ENCODE data around the gene TAF7L. TPM values are rescaled to one million over a fixed set of nuclear protein-coding genes. Genes with fewer than 3 reads are reported as not detected.
"Not testable (repeated sequence)": the region's sequence is repeated elsewhere in the genome, so short reads cannot be mapped to it uniquely, and the experiment has no call there.

Gene TAF7L
- total and polyA plus RNA-seq, 2 experiments from 2014 or later: 0.43 to 0.53 TPM

DNA sequence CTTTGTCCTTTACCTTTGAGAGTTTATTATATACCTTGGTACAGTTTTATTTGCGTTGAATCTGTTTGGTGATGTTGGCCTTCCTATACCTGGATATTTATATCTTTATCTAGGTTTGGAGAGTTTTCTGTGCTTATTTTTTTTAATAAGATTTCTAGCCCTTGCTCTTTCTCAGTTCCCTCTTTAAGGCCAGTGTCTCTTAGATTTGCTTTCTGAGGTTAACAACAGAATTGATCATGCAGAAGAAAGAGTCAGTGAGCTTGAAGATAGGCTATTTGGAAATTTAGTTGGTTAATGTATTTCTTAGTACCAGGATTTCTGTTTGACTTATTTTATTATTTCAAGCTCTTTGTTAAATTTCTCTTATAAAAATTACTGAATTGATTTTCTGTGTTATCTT is 12.7 kb upstream of the TAF7L start:
- in situ Hi-C loops (cut with MboI): no loop called here
- Histone ChIP-seq H2AFZ (no peak overlapping the region), H3K4me1 (ENCODE audit: insufficient read depth) (no peaks in the 10 kb centered on the region), H3K36me3 (ENCODE audit: low read depth) (no peaks in the 10 kb centered on the region), H3K9ac (no peak overlapping the region), H3K4me3 (no peak overlapping the region), H3K4me2 (ENCODE audit: unreplicated experiment) (no peak overlapping the region), H3K27me3 (replicated peaks; ENCODE audit: insufficient read depth) (no peaks in the 10 kb centered on the region), H3F3A (ENCODE audit: insufficient read depth) (no peaks in the 10 kb centered on the region), H3K9me2 (ENCODE audit: insufficient read depth) (no peaks in the 10 kb centered on the region), H3K9me3 (ENCODE audit: low read depth) (no peaks in the 10 kb centered on the region), H3K79me2 (ENCODE audit: insufficient read depth) (no peaks in the 10 kb centered on the region), H4K20me1 (ENCODE audit: insufficient read depth) (no peaks in the 10 kb centered on the region), H3K27ac (no peak overlapping the region)
- DNase-seq: no peak
- WGBS, 2 experiments (ENCODE audit: low coverage in 1 of 2, low lambda C conversion rate in 2 of 2, missing lambda C conversion rate in 2 of 2): 79 to 95% methylated on average over 1 of the region's 1 CpG
- TF ChIP-seq EZH2phosphoT487 (IDR thresholded peaks at IDR 0.05; ENCODE audit: insufficient read depth, low read depth) (no peak), EZH2 (IDR thresholded peaks at IDR 0.05; ENCODE audit: insufficient read depth, poor library complexity, severe bottlenecking) (no peak)

DNA sequence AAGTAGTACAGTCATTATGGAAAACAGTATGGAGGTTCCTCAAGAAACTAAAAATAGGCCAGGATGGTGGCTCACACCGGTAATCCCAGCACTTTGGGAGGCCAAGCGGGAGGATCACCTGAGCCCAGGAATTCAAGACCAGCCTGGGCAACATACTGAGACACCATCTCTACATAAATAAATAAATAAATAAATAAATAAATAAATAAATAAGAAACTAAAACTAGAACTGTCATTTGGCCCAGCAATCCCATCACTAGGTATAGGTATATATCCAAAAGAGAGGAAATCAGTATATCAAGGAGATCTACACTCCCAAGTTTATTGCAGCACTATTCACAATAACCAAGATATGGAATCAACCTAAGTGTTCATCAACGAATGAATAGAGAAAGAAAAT is 4.5 kb upstream of the TAF7L start:
- H3K9ac ChIP-seq; H4K20me1 ChIP-seq (ENCODE audit: insufficient read depth); H3K4me2 ChIP-seq (ENCODE audit: unreplicated experiment); H3K9me3 ChIP-seq (ENCODE audit: low read depth); H3K27me3 ChIP-seq (replicated peaks; ENCODE audit: insufficient read depth); H3K36me3 ChIP-seq (ENCODE audit: low read depth); H3K4me1 ChIP-seq (ENCODE audit: insufficient read depth); H3K9me2 ChIP-seq (ENCODE audit: insufficient read depth); H3K4me3 ChIP-seq; H2AFZ ChIP-seq; H3K27ac ChIP-seq; H3F3A ChIP-seq (ENCODE audit: insufficient read depth); H3K79me2 ChIP-seq (ENCODE audit: insufficient read depth); DNase-seq; in situ Hi-C loops (cut with MboI): not testable (repeated sequence)
- WGBS, 2 experiments (ENCODE audit: low coverage in 1 of 2, low lambda C conversion rate in 2 of 2, missing lambda C conversion rate in 2 of 2): 83 to 85% methylated on average over 3 of the region's 3 CpGs

DNA sequence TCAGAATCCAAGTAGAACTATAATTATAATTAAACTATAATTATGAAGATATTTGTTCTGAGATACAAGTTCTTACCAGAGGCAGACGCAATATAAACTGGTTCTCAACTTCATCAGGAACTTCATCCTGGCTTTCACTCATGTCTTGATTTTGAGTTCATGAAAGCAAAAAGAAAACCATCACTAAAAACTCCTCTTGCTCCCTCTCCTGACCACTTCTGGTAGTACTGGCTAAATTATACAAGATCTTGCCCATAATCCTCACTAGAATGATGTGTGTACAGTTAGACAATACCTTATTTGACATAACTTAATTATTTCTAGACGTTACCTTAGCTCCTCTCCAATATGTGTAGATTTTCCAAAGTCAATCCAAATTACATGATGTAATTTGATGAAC is 3.7 kb downstream of the TAF7L start:
- in situ Hi-C loops (cut with MboI): no loop called here
- Histone ChIP-seq H3K79me2 (ENCODE audit: insufficient read depth) (no peaks in the 10 kb centered on the region), H4K20me1 (ENCODE audit: insufficient read depth) (no peaks in the 10 kb centered on the region), H2AFZ (no peak overlapping the region), H3K4me2 (ENCODE audit: unreplicated experiment) (no peak overlapping the region), H3F3A (ENCODE audit: insufficient read depth) (no peaks in the 10 kb centered on the region), H3K27me3 (replicated peaks; ENCODE audit: insufficient read depth) (no peaks in the 10 kb centered on the region), H3K9me2 (ENCODE audit: insufficient read depth) (no peaks in the 10 kb centered on the region), H3K27ac (no peak overlapping the region), H3K4me3 (no peak overlapping the region), H3K36me3 (ENCODE audit: low read depth) (no peaks in the 10 kb centered on the region), H3K9ac (no peak overlapping the region), H3K4me1 (ENCODE audit: insufficient read depth) (no peaks in the 10 kb centered on the region), H3K9me3 (ENCODE audit: low read depth) (no peaks in the 10 kb centered on the region)
- TF ChIP-seq EZH2phosphoT487 (IDR thresholded peaks at IDR 0.05; ENCODE audit: insufficient read depth, low read depth) (no peak), EZH2 (IDR thresholded peaks at IDR 0.05; ENCODE audit: insufficient read depth, poor library complexity, severe bottlenecking) (no peak)
- DNase-seq: peak; percentile 49
- 0 to 3% methylated on average over 2 of the region's 2 CpGs for WGBS, 2 experiments (ENCODE audit: low coverage in 1 of 2, low lambda C conversion rate in 2 of 2, missing lambda C conversion rate in 2 of 2)

DNA sequence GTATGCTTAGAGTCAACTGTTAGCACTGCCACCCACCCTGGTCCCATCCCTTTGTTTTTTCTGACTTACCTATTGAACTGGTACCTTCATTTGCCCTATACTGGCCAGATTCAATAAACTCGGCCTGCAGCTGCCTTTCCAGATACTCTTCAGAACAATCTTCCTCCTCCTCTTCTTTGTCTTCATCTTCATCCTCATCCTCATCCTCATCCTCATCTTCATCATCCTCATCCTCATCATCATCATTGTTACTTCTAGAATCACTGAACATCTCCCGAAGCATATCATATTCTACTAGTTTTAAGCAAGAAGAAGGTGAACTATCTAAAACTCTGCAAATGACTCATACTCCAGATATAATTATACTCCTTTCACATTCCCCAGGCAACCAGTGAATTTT is 14.9 kb downstream of the TAF7L start:
- DNase-seq: no peak
- TF ChIP-seq EZH2phosphoT487 (IDR thresholded peaks at IDR 0.05; ENCODE audit: insufficient read depth, low read depth) (no peak), EZH2 (IDR thresholded peaks at IDR 0.05; ENCODE audit: insufficient read depth, poor library complexity, severe bottlenecking) (no peak)
- no peaks in the 10 kb centered on the region for H3K4me1 ChIP-seq (ENCODE audit: insufficient read depth)
- no peaks in the 10 kb centered on the region for H4K20me1 ChIP-seq (ENCODE audit: insufficient read depth)
- H3K4me2 ChIP-seq (ENCODE audit: unreplicated experiment): no peak overlapping the region
- H3K27ac ChIP-seq: no peak overlapping the region
- no peaks in the 10 kb centered on the region for H3K9me2 ChIP-seq (ENCODE audit: insufficient read depth)
- H2AFZ ChIP-seq: no peak overlapping the region
- no peaks in the 10 kb centered on the region for H3K27me3 ChIP-seq (replicated peaks; ENCODE audit: insufficient read depth)
- in situ Hi-C loops (cut with MboI): no loop called here
- no peak overlapping the region for H3K9ac ChIP-seq
- no peak overlapping the region for H3K4me3 ChIP-seq
- no peaks in the 10 kb centered on the region for H3K79me2 ChIP-seq (ENCODE audit: insufficient read depth)
- 84 to 100% methylated on average over 2 of the region's 2 CpGs for WGBS, 2 experiments (ENCODE audit: low coverage in 1 of 2, low lambda C conversion rate in 2 of 2, missing lambda C conversion rate in 2 of 2)
- no peaks in the 10 kb centered on the region for H3K9me3 ChIP-seq (ENCODE audit: low read depth)
- no peaks in the 10 kb centered on the region for H3K36me3 ChIP-seq (ENCODE audit: low read depth)
- no peaks in the 10 kb centered on the region for H3F3A ChIP-seq (ENCODE audit: insufficient read depth)

DNA sequence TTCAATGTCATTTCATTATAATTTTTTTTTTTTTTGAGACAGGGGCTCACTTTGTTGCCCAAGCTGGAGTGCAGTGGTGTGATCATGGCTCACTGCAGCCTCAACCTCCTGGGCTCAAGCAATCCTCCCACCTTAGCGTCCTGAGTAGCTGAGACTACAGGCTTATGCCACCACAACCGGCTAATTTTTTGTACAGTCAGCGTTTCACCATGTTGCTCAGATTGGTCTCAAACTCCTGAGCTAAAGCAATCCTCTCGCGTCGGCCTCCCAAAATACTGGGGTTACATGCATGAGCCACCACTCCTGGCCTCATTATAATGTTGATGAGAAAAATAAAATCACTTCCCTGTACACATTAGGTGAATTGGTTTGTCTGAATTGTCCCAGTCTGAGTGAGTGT is 16.9 kb downstream of the TAF7L start:
- Histone ChIP-seq H3K9me3 (ENCODE audit: low read depth) (no peaks in the 10 kb centered on the region), H3K27me3 (replicated peaks; ENCODE audit: insufficient read depth) (no peaks in the 10 kb centered on the region), H3K4me3 (no peak overlapping the region), H3K9ac (no peak overlapping the region), H4K20me1 (ENCODE audit: insufficient read depth) (no peaks in the 10 kb centered on the region), H3K9me2 (ENCODE audit: insufficient read depth) (no peaks in the 10 kb centered on the region), H2AFZ (no peak overlapping the region), H3K4me2 (ENCODE audit: unreplicated experiment) (no peak overlapping the region), H3K36me3 (ENCODE audit: low read depth) (no peaks in the 10 kb centered on the region), H3K79me2 (ENCODE audit: insufficient read depth) (no peaks in the 10 kb centered on the region), H3K27ac (no peak overlapping the region), H3K4me1 (ENCODE audit: insufficient read depth) (no peaks in the 10 kb centered on the region), H3F3A (ENCODE audit: insufficient read depth) (no peaks in the 10 kb centered on the region)
- DNase-seq: no peak
- no peak for TF ChIP-seq EZH2 (IDR thresholded peaks at IDR 0.05; ENCODE audit: insufficient read depth, poor library complexity, severe bottlenecking)
- TF ChIP-seq EZH2phosphoT487 (IDR thresholded peaks at IDR 0.05; ENCODE audit: insufficient read depth, low read depth): no peak
- in situ Hi-C loops (cut with MboI): no loop called here
- 95 to 96% methylated on average over 6 of the region's 6 CpGs for WGBS, 2 experiments (ENCODE audit: low coverage in 1 of 2, low lambda C conversion rate in 2 of 2, missing lambda C conversion rate in 2 of 2)

All from GM23248 (cell line).